A549 (cell line): Measurements from ENCODE around the gene AZGP1. TPM values are rescaled to one million over a fixed set of nuclear protein-coding genes. Genes with fewer than 3 reads are reported as not detected.

ENCODE experiments used
- ATAC-seq, 2 experiments: fragments of 200-7000 bp in 1 of 2; fragments of >200 bp in 1 of 2; cut with Nextera tagmentation in 1 of 2; cut with Tn5 transposase in 1 of 2; 3 replicates each; pipeline versions ENCODE4 v1.8.0 to v1.9.1; 2018 to 2020; ENCODE audit warnings: mild to moderate bottlenecking in 1 of 2, moderate library complexity in 1 of 2
- CTCF ChIA-PET: fragments of 300-600 bp; sonication (Branson Sonifier 250); formaldehyde crosslinking; extraction: SDS; loops from one replicate; lab custom pipeline; 2021; ENCODE audit warnings: antibody characterized with exemption, inconsistent platforms; lab: Yijun Ruan, JAX
- POLR2A ChIA-PET: fragments of 350-600 bp; formaldehyde crosslinking; extraction: SDS; loops from one replicate; lab custom pipeline; 2021; ENCODE audit warnings: antibody characterized with exemption, inconsistent platforms; lab: Yijun Ruan, JAX
- DNase-seq, 2 experiments: peaks; one replicate each; pipeline versions ENCODE4 v3.0.0 to v3.0.0-alpha.2; 2011 to 2016; ENCODE audit warnings: low read depth in 1 of 2, low spot score in 1 of 2
- FAIRE-seq: peaks from 2 replicates; lab custom pipeline; 2011; peaks lifted over from hg19 to GRCh38; lab: Jason Lieb, UNC
- H3K27ac ChIP-seq, 2 experiments: fragments of >200 bp; sonication (Bioruptor Twin); formaldehyde crosslinking; 3 replicates each; pipeline ENCODE4 v1.5.1; 2016 to 2017
- H3K4me1 ChIP-seq: fragments of >200 bp; sonication (Bioruptor Twin); formaldehyde crosslinking; 3 replicates; pipeline ENCODE4 v1.6.1; 2016
- H3K4me2 ChIP-seq: fragments of >200 bp; sonication (Bioruptor Twin); formaldehyde crosslinking; 3 replicates; pipeline ENCODE4 v1.6.1; 2016
- H3K4me3 ChIP-seq: fragments of >200 bp; sonication (Bioruptor Twin); formaldehyde crosslinking; 3 replicates; pipeline ENCODE4 v1.5.1; 2016
- H3K9me3 ChIP-seq: fragments of >200 bp; sonication (Bioruptor Twin); formaldehyde crosslinking; 3 replicates; pipeline ENCODE4 v1.6.1; 2016
- BHLHE40 ChIP-seq: IDR thresholded peaks from 2 replicates; pipeline ENCODE4 v1.6.1; 2012; ENCODE audit warnings: low read depth, low read length, inconsistent platforms
- CEBPB ChIP-seq, 2 experiments: fragments of >200 bp in 1 of 2; sonication (Bioruptor Twin) in 1 of 2; formaldehyde crosslinking in 1 of 2; IDR thresholded peaks; 2 replicates each; pipeline ENCODE4 v1.6.1; 2012 to 2016
- CHD4 ChIP-seq: fragments of 200-600 bp; sonication (generic); IDR thresholded peaks from 2 replicates; pipeline ENCODE4 v1.6.1; 2016; ENCODE audit warnings: antibody characterized with exemption, mild to moderate bottlenecking, borderline replicate concordance
- EP300 ChIP-seq, 2 experiments: fragments of >200 bp; sonication (Bioruptor Twin); formaldehyde crosslinking; IDR thresholded peaks; 2 replicates in 1 of 2; 3 replicates in 1 of 2; pipeline ENCODE4 v1.6.1; 2016 to 2017
- FOSB ChIP-seq: fragments of 250-450 bp; sonication (Bioruptor Pico); IDR thresholded peaks from 2 replicates; pipeline ENCODE4 v1.5.0; 2020; ENCODE audit warnings: mild to moderate bottlenecking, moderate library complexity
- FOSL2 ChIP-seq, 2 experiments: fragments of 450-650 bp in 1 of 2; fragments of >200 bp in 1 of 2; sonication (Bioruptor Twin) in 1 of 2; formaldehyde crosslinking; IDR thresholded peaks; 2 replicates each; pipeline versions ENCODE4 v1.5.0 to v1.6.1; 2016 to 2020; ENCODE audit warnings: mild to moderate bottlenecking in 1 of 2, moderate library complexity in 1 of 2
- KDM5A ChIP-seq: fragments of 200-600 bp; sonication (generic); IDR thresholded peaks from 2 replicates; pipeline ENCODE4 v1.6.1; 2016; ENCODE audit warnings: antibody characterized with exemption, mild to moderate bottlenecking
- NFE2L2 ChIP-seq: fragments of 150-350 bp; conservative IDR thresholded peaks from 2 replicates; pipeline ENCODE4 v1.6.1; 2014; ENCODE audit warnings: low read length
- POLR2A ChIP-seq: IDR thresholded peaks from 2 replicates; pipeline ENCODE4 v1.6.1; 2012; ENCODE audit warnings: mild to moderate bottlenecking, low read length
- RARB ChIP-seq: fragments of 250-450 bp; sonication (Bioruptor Pico); IDR thresholded peaks from 2 replicates; pipeline ENCODE4 v1.8.0; 2021; ENCODE audit warnings: mild to moderate bottlenecking, moderate library complexity
- SMC3 ChIP-seq: fragments of >200 bp; sonication (Bioruptor Twin); formaldehyde crosslinking; IDR thresholded peaks from 3 replicates; pipeline ENCODE4 v1.6.1; 2018; ENCODE audit warnings: inconsistent platforms
- SREBF2 ChIP-seq: fragments of 450-650 bp; IDR thresholded peaks from 2 replicates; pipeline ENCODE4 v1.6.1; 2014; ENCODE audit warnings: mild to moderate bottlenecking, moderate library complexity
- TFCP2L1 ChIP-seq: fragments of 250-450 bp; sonication (Bioruptor Pico); IDR thresholded peaks from 2 replicates; pipeline ENCODE4 v1.5.0; 2021; ENCODE audit warnings: mild to moderate bottlenecking
- TP53 ChIP-seq: fragments of 250-450 bp; sonication (Bioruptor Pico); IDR thresholded peaks from 2 replicates; pipeline ENCODE4 v1.5.0; 2021; ENCODE audit warnings: mild to moderate bottlenecking, moderate library complexity
- ZNF302 ChIP-seq: fragments of 250-450 bp; sonication (Bioruptor Pico); IDR thresholded peaks from 2 replicates; pipeline ENCODE4 v1.9.0; 2021; ENCODE audit warnings: inconsistent platforms, mild to moderate bottlenecking, moderate library complexity
- WGBS: methylation state at CpG from one replicate; pipeline ENCODE4 v1.1.6; 2017; ENCODE audit errors: missing lambda C conversion rate; 5-methylcytosine and 5-hydroxymethylcytosine counted together
- polyA plus RNA-seq, 4 experiments: library from polyadenylated mRNA; depleted of rRNA in 3 of 4; stranded (reverse); fragments of >200 nt; fragmentation: RNase III in 1 of 4; extraction: RNeasy Plus Mini Kit Qiagen cat#74134 plus additional on column Dnase treatment in 1 of 4; gene quantifications; 2 replicates in 3 of 4; 3 replicates in 1 of 4; pipeline ENCODE4 v1.2.3, GENCODE V29; 2011 to 2017
- TF ChIP-seq, protein P1 (sequence below): fragments of 150-350 bp; IDR thresholded peaks from 2 replicates; pipeline ENCODE4 v1.6.1; 2014; ENCODE audit warnings: low read depth, mild to moderate bottlenecking, low read length
- TF ChIP-seq, protein P2 (sequence below): IDR thresholded peaks from 2 replicates; pipeline ENCODE4 v1.6.1; 2012
- TF ChIP-seq, protein P3 (sequence below): fragments of >200 bp; sonication (Bioruptor Twin); formaldehyde crosslinking; IDR thresholded peaks from 3 replicates; pipeline ENCODE4 v1.5.1; 2016

The AZGP1 gene
- polyA plus RNA-seq, 2 of the 4 experiments (the other 2 are of a cell fraction), result 0.13 TPM; not detected in 1

DNA sequence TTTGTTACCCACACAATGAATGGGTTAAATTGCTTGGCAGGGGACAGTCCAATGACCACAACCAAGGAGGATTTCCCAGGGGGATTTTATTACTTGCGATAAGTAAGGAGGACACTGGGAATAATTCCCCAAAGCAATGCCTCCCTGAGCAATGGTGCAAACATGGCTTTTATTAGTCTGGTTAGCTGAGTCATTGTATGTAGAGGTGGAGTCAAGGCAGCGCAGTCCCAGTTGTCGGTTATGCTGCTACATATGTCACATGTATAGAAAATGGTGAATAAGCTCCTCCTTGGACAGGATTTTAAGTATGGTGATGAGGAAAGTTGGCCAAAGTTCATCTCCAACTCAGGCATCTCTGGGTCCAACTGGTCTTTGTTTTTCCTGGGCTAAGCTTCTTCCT, 52.6 kb downstream of the AZGP1 start:
- ATAC-seq (no peak), FAIRE-seq (no peak), DNase-seq (no peak)
- Histone ChIP-seq H3K27ac (no peak overlapping the region), H3K9me3 (peaks cover 6% of the 10 kb centered on the region; the same call in 1 of the 3 replicates), H3K4me2 (no peak overlapping the region), H3K4me3 (no peak overlapping the region), H3K4me1 (peaks cover 4% of the 10 kb centered on the region; the same call in 1 of the 3 replicates)
- 50% methylated on average over 3 of the region's 3 CpGs for WGBS
- ChIA-PET POLR2A (interaction anchor here (0.6 kb wide), 1 partner anchor 447 kb away, joined by 3 read pairs; no protein-coding TSS in a partner anchor), CTCF (interaction anchor here (0.9 to 1.4 kb wide), 4 partner anchors 12 to 253 kb away, joined by 3 to 4 read pairs (median 3); no protein-coding TSS in a partner anchor)
- TF ChIP-seq TP53, result no peak
- TF ChIP-seq EP300 (IDR thresholded peaks at IDR 0.05), result no peak
- TF ChIP-seq, protein P1, sequence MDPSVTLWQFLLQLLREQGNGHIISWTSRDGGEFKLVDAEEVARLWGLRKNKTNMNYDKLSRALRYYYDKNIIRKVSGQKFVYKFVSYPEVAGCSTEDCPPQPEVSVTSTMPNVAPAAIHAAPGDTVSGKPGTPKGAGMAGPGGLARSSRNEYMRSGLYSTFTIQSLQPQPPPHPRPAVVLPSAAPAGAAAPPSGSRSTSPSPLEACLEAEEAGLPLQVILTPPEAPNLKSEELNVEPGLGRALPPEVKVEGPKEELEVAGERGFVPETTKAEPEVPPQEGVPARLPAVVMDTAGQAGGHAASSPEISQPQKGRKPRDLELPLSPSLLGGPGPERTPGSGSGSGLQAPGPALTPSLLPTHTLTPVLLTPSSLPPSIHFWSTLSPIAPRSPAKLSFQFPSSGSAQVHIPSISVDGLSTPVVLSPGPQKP, result no peak
- TF ChIP-seq, protein P2, sequence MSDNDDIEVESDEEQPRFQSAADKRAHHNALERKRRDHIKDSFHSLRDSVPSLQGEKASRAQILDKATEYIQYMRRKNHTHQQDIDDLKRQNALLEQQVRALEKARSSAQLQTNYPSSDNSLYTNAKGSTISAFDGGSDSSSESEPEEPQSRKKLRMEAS, result no peak
- no peak for TF ChIP-seq BHLHE40
- no peak for TF ChIP-seq ZNF302
- TF ChIP-seq NFE2L2, result no peak
- TF ChIP-seq FOSB, result no peak
- TF ChIP-seq FOSL2 (IDR thresholded peaks at IDR 0.05), result no peak
- no peak for TF ChIP-seq FOSL2 (CRISPR knock-in tag; IDR thresholded peaks at IDR 0.05)
- TF ChIP-seq CHD4, result no peak
- TF ChIP-seq SREBF2, result no peak
- TF ChIP-seq, protein P3, sequence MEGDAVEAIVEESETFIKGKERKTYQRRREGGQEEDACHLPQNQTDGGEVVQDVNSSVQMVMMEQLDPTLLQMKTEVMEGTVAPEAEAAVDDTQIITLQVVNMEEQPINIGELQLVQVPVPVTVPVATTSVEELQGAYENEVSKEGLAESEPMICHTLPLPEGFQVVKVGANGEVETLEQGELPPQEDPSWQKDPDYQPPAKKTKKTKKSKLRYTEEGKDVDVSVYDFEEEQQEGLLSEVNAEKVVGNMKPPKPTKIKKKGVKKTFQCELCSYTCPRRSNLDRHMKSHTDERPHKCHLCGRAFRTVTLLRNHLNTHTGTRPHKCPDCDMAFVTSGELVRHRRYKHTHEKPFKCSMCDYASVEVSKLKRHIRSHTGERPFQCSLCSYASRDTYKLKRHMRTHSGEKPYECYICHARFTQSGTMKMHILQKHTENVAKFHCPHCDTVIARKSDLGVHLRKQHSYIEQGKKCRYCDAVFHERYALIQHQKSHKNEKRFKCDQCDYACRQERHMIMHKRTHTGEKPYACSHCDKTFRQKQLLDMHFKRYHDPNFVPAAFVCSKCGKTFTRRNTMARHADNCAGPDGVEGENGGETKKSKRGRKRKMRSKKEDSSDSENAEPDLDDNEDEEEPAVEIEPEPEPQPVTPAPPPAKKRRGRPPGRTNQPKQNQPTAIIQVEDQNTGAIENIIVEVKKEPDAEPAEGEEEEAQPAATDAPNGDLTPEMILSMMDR, result no peak
- TF ChIP-seq CEBPB (IDR thresholded peaks at IDR 0.05), result no peak

DNA sequence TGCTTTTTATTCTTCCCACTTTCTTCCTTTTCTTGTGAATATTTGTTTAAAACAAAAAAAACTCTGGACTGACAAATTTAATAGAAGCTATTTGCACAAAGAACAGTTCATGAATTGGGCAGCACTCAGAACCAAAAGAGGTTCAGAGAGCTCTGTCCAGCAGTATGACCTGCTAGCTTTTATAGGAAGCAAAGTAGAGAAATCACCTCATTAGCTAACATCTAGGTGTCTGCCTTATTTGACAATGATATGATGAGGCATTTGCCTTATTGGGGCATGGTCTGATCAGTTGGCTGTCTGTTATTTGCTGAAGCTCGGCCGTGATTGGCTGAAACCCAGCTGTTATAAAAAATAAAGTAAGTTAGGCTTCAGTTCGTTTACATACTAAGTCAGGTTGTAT, 55.7 kb downstream of the AZGP1 start:
- Histone ChIP-seq H3K9me3 (peaks cover 6% of the 10 kb centered on the region; the same call in 1 of the 3 replicates), H3K4me1 (peaks cover 13% of the 10 kb centered on the region; the same call in 2 of the 3 replicates), H3K27ac (peak overlapping the region; percentile 90 to 98), H3K4me2 (peak overlapping the region; percentile 65), H3K4me3 (peak overlapping the region; percentile 81)
- peak in 1 of 2 experiments; percentile 27 for DNase-seq
- ChIA-PET CTCF (interaction anchor here (0.6 to 3.0 kb wide), 8 partner anchors 9 to 1581 kb away, joined by 3 to 21 read pairs (median 4); partner anchors contain the start of gene GJC3), POLR2A (interaction anchor here (0.7 to 2.6 kb wide), 11 partner anchors 9 to 415 kb away, joined by 3 to 22 read pairs (median 5); partner anchors contain the start of genes AP4M1, GJC3, LAMTOR4 and MCM7)
- ATAC-seq, result no peak
- no peak for FAIRE-seq
- 92% methylated on average over 3 of the region's 3 CpGs for WGBS
- no peak for TF ChIP-seq TFCP2L1
- TF ChIP-seq SMC3, result no peak
- TF ChIP-seq ZNF302, result no peak
- TF ChIP-seq RARB, result no peak
- no peak for TF ChIP-seq POLR2A

DNA sequence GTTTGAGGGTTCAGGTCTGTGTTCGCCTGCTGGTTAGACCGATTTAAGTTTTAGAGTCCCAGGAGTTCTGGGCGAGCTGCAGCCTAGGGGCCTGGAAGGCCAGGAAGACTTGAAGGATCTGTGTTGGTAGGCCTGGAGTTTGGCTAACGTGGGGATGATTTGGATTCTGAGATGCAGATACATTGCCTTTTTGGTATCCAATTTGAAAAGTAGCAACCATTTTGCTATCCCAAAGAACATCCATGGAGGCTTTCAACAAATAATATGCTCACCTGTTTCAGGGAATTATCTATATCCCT, 56.1 kb downstream of the AZGP1 start:
- POLR2A ChIA-PET, result interaction anchor here (0.6 to 2.6 kb wide), 24 partner anchors 9 to 463 kb away, joined by 3 to 22 read pairs (median 4); partner anchors contain the start of genes AP4M1, CYP3A5, GJC3 and LAMTOR4
- peak overlapping the region; percentile 81 for H3K4me3 ChIP-seq

More for the DNA sequence above, 56.1 kb downstream of the AZGP1 start:
- DNase-seq, result no peak
- CTCF ChIA-PET, result interaction anchor here (0.8 to 3.0 kb wide), 8 partner anchors 9 to 289 kb away, joined by 4 to 21 read pairs (median 4); partner anchors contain the start of gene GJC3
- FAIRE-seq, result no peak
- ATAC-seq, result no peak
- Histone ChIP-seq H3K9me3 (peaks cover 6% of the 10 kb centered on the region; the same call in 1 of the 3 replicates), H3K27ac (peak overlapping the region; percentile 90 to 98), H3K4me1 (peaks cover 13% of the 10 kb centered on the region; the same call in 2 of the 3 replicates), H3K4me2 (peak overlapping the region; percentile 65)
- WGBS, result 16% methylated on average over 4 of the region's 4 CpGs
- no peak for TF ChIP-seq KDM5A
